HepG2 (cell line): ENCODE results near the gene KLB.

Source experiments
- CTCF ChIP-seq: sonication (generic); formaldehyde crosslinking; IDR thresholded peaks from 2 replicates; pipeline ENCODE4 v1.5.0; 2020; ENCODE audit warnings: mild to moderate bottlenecking, missing genetic modification reagents, moderate library complexity
- JUN ChIP-seq: sonication (generic); formaldehyde crosslinking; IDR thresholded peaks from 2 replicates; pipeline ENCODE4 v1.4.0; 2020; ENCODE audit warnings: mild to moderate bottlenecking, missing genetic modification reagents
- SP2 ChIP-seq: sonication (generic); formaldehyde crosslinking; IDR thresholded peaks from 2 replicates; pipeline ENCODE4 v1.5.1; 2020; ENCODE audit warnings: mild to moderate bottlenecking, missing genetic modification reagents

GRCh38 chr4:39384563-39384962 lies 22.2 kb upstream of the KLB start:
- TF ChIP-seq CTCF (CRISPR knock-in tag) (no peak), JUN (CRISPR knock-in tag) (no peak), SP2 (CRISPR knock-in tag) (no peak)
